Left lung (tissue), 10 donors: ENCODE results near the gene FLT4. TPM values are rescaled to one million over a fixed set of nuclear protein-coding genes. Genes with fewer than 3 reads are reported as not detected.

Experiments used
- ATAC-seq: fragments of 200-7000 bp; cut with Tn5 transposase; one replicate; pipeline ENCODE4 v1.9.1; 2020; ENCODE audit warnings: moderate library complexity
- DNase-seq, 4 donors: peaks; one replicate each; pipeline ENCODE4 v3.0.0-alpha.2; 2013 to 2020
- H3K27ac ChIP-seq, 2 donors: fragments of 200-600 bp; sonication (generic) in 1 of 2; one replicate each; pipeline versions ENCODE4 v1.5.0 to v1.8.0; 2020 to 2021
- H3K27me3 ChIP-seq, 2 donors: fragments of 200-600 bp; sonication (generic) in 1 of 2; one replicate each; pipeline versions ENCODE4 v1.5.0 to v1.8.0; 2020 to 2021
- H3K36me3 ChIP-seq, 2 donors: fragments of 200-600 bp; sonication (generic) in 1 of 2; one replicate each; pipeline versions ENCODE4 v1.5.0 to v1.8.0; 2020 to 2021
- H3K4me1 ChIP-seq, 2 donors: fragments of 200-600 bp; one replicate each; pipeline ENCODE4 v1.8.0; 2021
- H3K4me3 ChIP-seq, 2 donors: fragments of 200-600 bp; sonication (generic) in 1 of 2; one replicate each; pipeline versions ENCODE4 v1.5.0 to v1.8.0; 2020 to 2021; ENCODE audit warnings: mild to moderate bottlenecking in 1 of 2
- H3K9me3 ChIP-seq, 2 donors: fragments of 200-600 bp; sonication (generic) in 1 of 2; one replicate each; pipeline versions ENCODE4 v1.5.0 to v1.8.0; 2020 to 2021
- CTCF ChIP-seq, 2 donors: fragments of 200-600 bp; sonication (generic) in 1 of 2; IDR thresholded peaks; one replicate each; pipeline versions ENCODE4 v1.5.0 to v1.8.0; 2021; ENCODE audit warnings: antibody characterized with exemption in 2 of 2
- intact Hi-C, 2 donors: fragments of 100-400 bp; cut with DNase I; formaldehyde crosslinking; loops; one replicate each; pipeline versions ENCODE4 v1.11.2 to v1.14.2; 2022
- polyA plus RNA-seq, 6 donors: library from polyadenylated mRNA; unstranded; fragments of 120-200 nt; gene quantifications; one replicate each; pipeline ENCODE4 v1.2.1, GENCODE V29; 2013; ENCODE audit not compliant: insufficient read length in 6 of 6
- total RNA-seq, 2 donors: library from RNA; stranded (reverse); fragmentation: NEBNext Ultra II Directional; extraction: Animal tissue kit (Norgen Biotek cat#: 25700); gene quantifications; one replicate each; pipeline ENCODE4 v1.2.1, GENCODE V29; 2021
- donor health status: DM: no; HTN: yes; CAD: no.
- donor health status: DM: no; HTN: no; CAD: no.

Gene FLT4
- total and polyA plus RNA-seq, 8 donors, result 21.7 to 48.5 (median 38.2) TPM

- Histone ChIP-seq H3K36me3 (no peaks in the 10 kb centered on the region), H3K27me3 (peaks cover 0 to 33% of the 10 kb centered on the region in 2 donors), H3K27ac (peak overlapping the region in 1 of 2 donors; percentile 13), H3K9me3 (no peaks in the 10 kb centered on the region), H3K4me3 (no peak overlapping the region), H3K4me1 (peaks cover 0 to 16% of the 10 kb centered on the region in 2 donors)
- TF ChIP-seq CTCF (IDR thresholded peaks at IDR 0.05), result no peak
- intact Hi-C loops, result no loop called here
- DNase-seq, result no peak
- no peak for ATAC-seq
Measured at GRCh38 chr5:180622910-180623309, 26.5 kb downstream of the FLT4 start.

- DNase-seq (no peak), ATAC-seq (no peak)
- intact Hi-C loops, result no loop called here
Measured at GRCh38 chr5:180621311-180621710, 28.1 kb downstream of the FLT4 start.

GRCh38 chr5:180620014-180620413 lies 29.4 kb downstream of the FLT4 start:
- Histone ChIP-seq H3K9me3 (no peaks in the 10 kb centered on the region), H3K27ac (no peak overlapping the region), H3K4me1 (peaks cover 0 to 16% of the 10 kb centered on the region in 2 donors), H3K4me3 (no peak overlapping the region), H3K27me3 (peaks cover 0 to 40% of the 10 kb centered on the region in 2 donors), H3K36me3 (peaks cover 0 to 3% of the 10 kb centered on the region in 2 donors)
- DNase-seq, result no peak
- no peak for ATAC-seq
- TF ChIP-seq CTCF (IDR thresholded peaks at IDR 0.05), result no peak
- intact Hi-C loops, result no loop called here

More at GRCh38 chr5:180621311-180621710, 28.1 kb downstream of the FLT4 start:
- Histone ChIP-seq H3K4me1 (peaks cover 0 to 16% of the 10 kb centered on the region in 2 donors), H3K36me3 (peaks cover 0 to 2% of the 10 kb centered on the region in 2 donors), H3K9me3 (no peaks in the 10 kb centered on the region), H3K27ac (no peak overlapping the region), H3K4me3 (no peak overlapping the region), H3K27me3 (peaks cover 0 to 39% of the 10 kb centered on the region in 2 donors)
- no peak for TF ChIP-seq CTCF (IDR thresholded peaks at IDR 0.05)

- no peak overlapping the region for H3K27ac ChIP-seq
- peaks cover 0 to 3% of the 10 kb centered on the region in 2 donors for H3K36me3 ChIP-seq
- peaks cover 0 to 16% of the 10 kb centered on the region in 2 donors for H3K4me1 ChIP-seq
- no peak for TF ChIP-seq CTCF (IDR thresholded peaks at IDR 0.05)
- DNase-seq (no peak), ATAC-seq (no peak)
- intact Hi-C loops, result no loop called here
- peaks cover 0 to 40% of the 10 kb centered on the region in 2 donors for H3K27me3 ChIP-seq
- H3K9me3 ChIP-seq, result no peaks in the 10 kb centered on the region
- no peak overlapping the region for H3K4me3 ChIP-seq
Measured at GRCh38 chr5:180619563-180619915, 29.9 kb downstream of the FLT4 start.

- peak in 1 of 4 donors; percentile 37 for DNase-seq
- Histone ChIP-seq H3K4me1 (peaks cover 0 to 16% of the 10 kb centered on the region in 2 donors), H3K27ac (no peak overlapping the region), H3K27me3 (peaks cover 0 to 40% of the 10 kb centered on the region in 2 donors), H3K4me3 (no peak overlapping the region), H3K9me3 (no peaks in the 10 kb centered on the region), H3K36me3 (peaks cover 0 to 3% of the 10 kb centered on the region in 2 donors)
- intact Hi-C loops, result no loop called here
- ATAC-seq, result peak; percentile 68
- no peak for TF ChIP-seq CTCF (IDR thresholded peaks at IDR 0.05)
Measured at GRCh38 chr5:180618829-180619562, 30.4 kb downstream of the FLT4 start.
